Esophagus squamous epithelium (tissue), 4 donors: Measurements from ENCODE around the gene ITPR3.

Experiments used
- POLR2A ChIP-seq, 4 donors: fragments of 450-650 bp; IDR thresholded peaks; one replicate each; pipeline ENCODE4 v1.6.1; 2017; ENCODE audit warnings: antibody characterized with exemption in 4 of 4, mild to moderate bottlenecking in 4 of 4, moderate library complexity in 3 of 4
- TF ChIP-seq, protein P1 (sequence below), 6 experiments: fragments of 450-650 bp in 4 of 6; fragments of 200-600 bp in 2 of 6; sonication (generic) in 2 of 6; IDR thresholded peaks; one replicate each; pipeline ENCODE4 v1.5.1; 2016 to 2019; ENCODE audit warnings: antibody characterized with exemption in 6 of 6, mild to moderate bottlenecking in 4 of 6, moderate library complexity in 4 of 6

DNA sequence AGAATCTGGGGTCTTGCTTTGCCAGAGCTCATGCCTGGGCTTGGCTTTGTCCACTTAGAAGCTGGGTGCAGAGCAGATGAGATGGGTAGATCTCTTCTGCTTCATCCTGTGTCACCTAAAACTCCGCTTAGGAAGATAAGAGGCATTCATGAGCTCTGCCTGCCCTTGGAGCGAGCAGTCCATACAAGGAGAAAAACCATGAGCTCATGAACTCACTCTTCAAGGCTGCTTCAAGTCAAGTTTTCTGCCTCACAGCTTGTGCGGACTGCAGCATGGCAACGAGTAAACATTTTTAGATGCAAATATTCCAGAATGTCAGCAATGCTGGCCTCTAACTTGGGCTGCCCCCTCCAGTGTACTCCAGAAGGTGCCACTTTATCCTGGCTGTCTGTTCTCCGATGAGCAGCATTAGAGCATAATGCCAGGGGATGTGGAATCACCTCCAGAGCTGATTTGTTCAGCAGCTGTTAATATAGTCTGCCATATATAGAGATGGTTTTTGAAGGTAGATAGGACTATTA, 101.0 kb downstream of the ITPR3 start:
- TF ChIP-seq, protein P1, sequence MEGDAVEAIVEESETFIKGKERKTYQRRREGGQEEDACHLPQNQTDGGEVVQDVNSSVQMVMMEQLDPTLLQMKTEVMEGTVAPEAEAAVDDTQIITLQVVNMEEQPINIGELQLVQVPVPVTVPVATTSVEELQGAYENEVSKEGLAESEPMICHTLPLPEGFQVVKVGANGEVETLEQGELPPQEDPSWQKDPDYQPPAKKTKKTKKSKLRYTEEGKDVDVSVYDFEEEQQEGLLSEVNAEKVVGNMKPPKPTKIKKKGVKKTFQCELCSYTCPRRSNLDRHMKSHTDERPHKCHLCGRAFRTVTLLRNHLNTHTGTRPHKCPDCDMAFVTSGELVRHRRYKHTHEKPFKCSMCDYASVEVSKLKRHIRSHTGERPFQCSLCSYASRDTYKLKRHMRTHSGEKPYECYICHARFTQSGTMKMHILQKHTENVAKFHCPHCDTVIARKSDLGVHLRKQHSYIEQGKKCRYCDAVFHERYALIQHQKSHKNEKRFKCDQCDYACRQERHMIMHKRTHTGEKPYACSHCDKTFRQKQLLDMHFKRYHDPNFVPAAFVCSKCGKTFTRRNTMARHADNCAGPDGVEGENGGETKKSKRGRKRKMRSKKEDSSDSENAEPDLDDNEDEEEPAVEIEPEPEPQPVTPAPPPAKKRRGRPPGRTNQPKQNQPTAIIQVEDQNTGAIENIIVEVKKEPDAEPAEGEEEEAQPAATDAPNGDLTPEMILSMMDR (IDR thresholded peaks at IDR 0.05) = no peak
- TF ChIP-seq POLR2A (IDR thresholded peaks at IDR 0.05) = no peak
